HG03354 (cell line): ENCODE data around the gene PYGB.

ENCODE experiments used
- ATAC-seq: cut with Tn5 transposase; IDR thresholded peaks from one replicate; pipeline ENCODE4 v1.9.1; 2021; ENCODE audit warnings: mild to moderate bottlenecking; ENCODE audit not compliant: unreplicated experiment, poor library complexity, severe bottlenecking

The PYGB gene

GRCh38 chr20:25245461-25245860 is 2.4 kb upstream of the PYGB start:
- ATAC-seq = no peak

GRCh38 chr20:25246182-25246999 is 1.5 kb upstream of the PYGB start:
- ATAC-seq = peak; percentile 43

DNA sequence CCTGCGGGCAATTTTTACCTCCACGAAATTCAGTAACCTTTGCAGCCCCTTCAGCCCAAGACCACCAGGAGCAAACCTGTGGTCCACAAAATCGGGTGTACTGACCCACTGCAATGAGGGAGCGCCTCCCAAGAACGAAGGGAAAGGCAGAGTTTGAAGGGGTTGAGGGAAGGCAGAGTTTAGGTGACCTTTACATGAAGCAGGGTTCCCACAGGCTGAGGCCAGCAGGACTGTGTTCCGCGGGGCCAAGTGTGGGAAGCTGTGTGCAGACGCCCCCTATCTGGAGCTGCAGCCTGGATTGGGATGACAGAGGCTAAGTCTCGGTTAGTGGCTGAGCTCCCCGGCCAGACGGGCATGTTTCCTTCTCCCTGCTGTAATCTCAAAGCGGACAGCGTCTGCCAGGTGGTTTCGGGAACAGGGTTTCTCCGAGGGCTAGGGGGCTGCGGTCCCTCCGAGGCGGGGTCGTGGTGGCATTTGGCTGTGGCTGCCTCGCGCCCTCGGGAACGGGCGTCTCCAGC is 826 bp upstream of the PYGB start:
- no peak for ATAC-seq

DNA sequence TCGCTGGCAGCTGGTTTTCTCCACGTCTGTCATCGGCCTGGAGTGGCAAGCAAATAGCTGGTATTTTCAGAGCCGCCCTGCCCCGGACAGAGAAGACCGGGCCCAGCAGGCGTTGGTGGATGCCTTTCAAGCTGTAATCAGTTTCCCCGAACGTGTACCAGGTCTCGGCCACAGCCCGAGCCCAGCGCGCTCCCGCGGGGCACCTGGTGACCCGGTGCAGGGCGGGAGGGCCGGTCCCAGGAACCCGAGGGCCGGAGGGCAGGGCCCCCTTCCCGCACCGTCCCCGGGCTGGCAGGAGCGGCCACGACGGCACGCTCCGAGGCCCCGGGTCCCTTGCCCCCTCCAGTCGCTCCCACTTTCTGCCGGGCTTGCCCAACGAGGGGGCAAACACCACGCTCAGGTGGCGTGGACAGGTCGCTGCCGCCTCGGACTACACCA is 348 bp upstream of the PYGB start:
- peak; percentile 31 for ATAC-seq

DNA sequence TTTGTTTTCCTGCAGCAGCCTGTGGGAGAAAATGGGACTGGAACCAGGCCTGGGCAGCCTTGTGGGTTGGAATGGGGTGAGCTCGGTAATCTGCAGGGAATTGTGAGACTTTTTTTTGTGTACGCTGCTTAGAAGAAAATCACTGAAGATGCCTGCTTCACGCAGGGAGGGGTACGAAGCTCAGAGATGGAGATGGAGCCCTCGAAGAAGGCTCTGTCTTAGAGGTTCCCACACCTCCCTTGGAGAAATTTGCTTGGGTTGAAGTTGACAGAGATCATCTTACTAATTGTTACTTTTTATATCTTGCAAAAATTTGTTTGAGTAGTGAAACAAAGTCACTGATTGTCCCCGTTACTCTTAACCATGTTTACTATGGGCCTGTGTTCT is 894 bp downstream of the PYGB start:
- ATAC-seq = no peak

DNA sequence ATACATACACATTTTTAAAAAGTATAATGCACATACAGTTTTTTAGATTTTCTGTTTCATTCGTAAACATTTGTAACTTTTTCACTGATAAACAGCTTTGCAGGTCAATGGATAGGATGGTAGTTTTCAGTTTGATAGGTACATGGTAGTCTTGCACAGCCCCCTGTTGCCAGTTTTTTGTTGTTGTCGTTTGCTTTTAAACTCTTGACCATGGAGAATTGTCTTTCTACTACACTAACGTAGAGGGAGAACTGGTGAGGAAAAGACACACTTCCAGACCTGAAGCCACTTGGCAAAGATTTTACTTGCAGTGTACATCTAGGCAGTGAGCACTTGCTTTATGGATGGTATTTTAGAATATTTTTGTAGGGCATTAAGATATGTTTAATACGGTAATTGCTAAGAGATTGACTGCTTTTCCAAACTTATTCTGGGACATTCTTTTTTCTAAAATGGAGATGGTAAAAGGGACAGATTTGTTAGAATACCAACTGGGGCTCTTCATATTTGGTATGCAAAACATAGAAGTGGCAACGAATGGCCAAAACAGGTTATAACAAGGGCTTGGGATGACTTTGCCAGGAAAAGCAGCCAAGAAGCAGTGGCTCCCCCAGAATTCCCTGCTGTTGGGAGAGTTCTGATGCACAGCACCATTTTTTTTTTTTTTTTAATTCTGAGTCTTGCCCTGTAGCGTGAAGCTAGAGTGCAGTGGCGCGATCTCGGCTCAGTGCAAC is 1.5 kb downstream of the PYGB start:
- no peak for ATAC-seq

DNA sequence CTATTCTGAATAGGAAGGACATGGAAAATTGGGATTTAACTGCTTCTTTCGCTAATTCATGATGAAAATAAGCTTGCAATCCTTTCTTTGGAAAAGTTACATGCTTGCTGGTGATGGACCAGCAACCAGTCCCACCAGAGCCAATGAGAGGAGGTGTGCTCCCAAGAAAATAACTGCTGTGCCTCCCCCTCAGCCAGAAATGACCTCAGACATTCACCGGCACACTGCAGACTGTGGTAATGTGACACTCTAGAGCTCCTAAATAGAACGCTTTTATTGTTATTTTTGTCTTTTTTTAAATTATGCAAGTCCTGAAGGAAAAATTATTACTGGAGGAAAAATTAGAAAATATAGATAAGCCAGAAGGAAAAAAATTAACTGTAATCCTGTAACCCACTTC is 2.6 kb downstream of the PYGB start:
- no peak for ATAC-seq

DNA sequence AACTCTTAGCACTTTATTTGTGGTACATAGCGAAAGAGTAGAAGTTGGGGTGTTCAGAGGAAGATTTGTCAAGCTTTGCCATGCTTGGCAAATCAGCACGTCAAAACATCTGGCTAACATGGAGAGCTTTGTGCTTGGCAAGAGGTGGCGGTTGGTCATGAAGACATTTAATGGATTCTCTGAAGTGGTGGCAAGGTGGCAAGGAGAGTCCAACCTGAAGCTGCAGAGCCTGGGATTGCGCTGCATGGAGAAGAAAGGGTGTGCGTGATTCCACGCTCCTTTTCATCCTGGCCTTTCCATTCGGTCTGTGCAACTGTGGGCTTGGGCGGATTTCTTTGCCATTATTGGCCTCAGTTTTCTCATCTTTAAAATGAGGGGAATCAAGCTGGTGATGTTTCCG is 3.1 kb downstream of the PYGB start:
- no peak for ATAC-seq

DNA sequence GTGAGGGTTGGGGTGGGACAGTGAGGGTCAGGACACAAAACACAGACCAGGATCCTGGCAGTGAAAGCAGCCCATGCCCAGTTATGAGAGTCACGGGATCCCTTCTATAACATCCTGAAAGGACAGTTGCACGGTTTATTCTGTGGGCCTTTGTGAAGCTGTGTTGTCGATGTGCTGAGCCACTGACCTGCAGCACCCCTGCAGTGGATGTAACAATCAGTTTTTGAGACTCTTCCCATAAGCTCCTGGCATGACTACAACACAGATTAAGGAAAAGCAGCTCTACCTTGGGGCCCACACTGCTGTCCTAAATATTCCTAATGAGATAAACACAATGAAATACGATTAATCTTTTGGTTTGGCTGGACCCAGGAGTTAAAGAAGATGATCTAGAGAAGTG is 3.7 kb downstream of the PYGB start:
- ATAC-seq = no peak

DNA sequence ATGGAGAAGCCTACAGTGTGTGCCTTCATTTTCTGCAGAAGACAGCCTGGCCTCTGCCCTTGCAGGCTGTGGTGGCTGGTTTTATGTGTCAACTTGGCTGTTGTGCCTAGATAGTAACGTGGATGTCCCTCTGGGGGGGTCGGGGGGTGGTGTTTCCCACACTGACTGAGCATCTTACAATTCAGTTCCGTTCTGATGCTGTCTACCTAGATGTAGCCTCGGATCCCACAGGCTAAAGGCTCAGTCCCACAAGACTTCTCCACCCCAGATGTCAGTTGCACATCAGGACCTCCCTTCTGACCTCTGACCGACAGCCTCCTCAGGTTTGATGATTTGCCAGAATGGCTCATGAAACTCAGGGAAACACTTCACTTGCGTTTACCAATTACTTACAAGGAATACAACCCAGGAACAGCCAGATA is 4.4 kb downstream of the PYGB start:
- ATAC-seq = no peak

DNA sequence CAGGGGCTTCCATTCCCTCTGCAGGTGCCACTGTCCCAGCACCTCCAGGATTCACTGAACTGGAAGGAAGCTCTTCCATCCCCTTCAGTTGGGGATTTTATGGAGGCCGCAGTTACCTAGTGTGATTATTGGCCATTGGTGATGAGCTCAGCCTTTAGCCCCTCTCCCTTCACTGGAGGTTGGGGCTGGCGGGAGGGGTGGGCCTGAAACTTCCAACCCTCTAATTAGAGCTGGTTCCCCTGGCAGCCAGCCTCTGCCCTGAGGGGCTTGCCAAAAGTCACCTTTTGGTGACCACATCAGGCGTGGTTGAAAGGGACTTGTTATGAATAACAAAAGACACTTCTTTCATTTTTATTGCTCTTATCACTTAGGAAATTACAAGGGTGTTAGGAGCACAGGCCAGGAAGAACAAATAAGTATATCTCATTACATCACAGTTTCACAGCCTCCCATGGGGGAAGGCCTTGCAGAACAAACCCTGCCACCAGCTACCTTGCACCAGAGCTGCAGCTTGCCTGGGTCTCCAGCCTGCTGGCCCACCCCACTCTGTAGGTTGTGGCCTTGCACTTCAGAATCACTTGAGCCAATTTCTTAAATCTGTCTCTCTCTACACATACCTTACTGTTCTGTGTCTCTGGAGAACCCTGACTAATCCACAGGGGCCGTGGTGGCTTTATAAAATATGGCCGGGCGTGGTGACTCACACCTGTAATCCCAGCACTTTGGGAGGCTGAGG is 5.0 kb downstream of the PYGB start:
- no peak for ATAC-seq

- ATAC-seq = no peak
These were observed 5.9 kb downstream of the PYGB start for GRCh38 chr20:25253606-25254275.

DNA sequence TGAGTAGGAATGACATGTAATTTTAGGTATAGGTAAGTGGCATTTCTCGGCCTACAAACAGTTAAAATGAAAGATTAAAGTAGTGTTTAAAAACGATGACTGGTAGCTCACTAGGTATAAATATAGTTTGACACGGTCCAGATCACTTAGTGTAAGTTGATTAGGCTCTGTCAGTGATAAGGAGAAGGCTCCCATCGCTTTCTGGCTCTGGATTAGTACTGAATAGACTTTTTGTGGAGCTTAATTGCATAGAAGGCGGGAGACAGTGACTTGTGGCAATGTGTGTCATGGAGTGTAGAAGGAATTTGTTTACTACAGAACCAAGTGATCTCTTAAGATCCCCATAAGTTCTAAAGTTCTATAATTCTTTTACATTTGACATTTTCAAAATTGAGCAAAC is 6.7 kb downstream of the PYGB start:
- ATAC-seq = no peak

DNA sequence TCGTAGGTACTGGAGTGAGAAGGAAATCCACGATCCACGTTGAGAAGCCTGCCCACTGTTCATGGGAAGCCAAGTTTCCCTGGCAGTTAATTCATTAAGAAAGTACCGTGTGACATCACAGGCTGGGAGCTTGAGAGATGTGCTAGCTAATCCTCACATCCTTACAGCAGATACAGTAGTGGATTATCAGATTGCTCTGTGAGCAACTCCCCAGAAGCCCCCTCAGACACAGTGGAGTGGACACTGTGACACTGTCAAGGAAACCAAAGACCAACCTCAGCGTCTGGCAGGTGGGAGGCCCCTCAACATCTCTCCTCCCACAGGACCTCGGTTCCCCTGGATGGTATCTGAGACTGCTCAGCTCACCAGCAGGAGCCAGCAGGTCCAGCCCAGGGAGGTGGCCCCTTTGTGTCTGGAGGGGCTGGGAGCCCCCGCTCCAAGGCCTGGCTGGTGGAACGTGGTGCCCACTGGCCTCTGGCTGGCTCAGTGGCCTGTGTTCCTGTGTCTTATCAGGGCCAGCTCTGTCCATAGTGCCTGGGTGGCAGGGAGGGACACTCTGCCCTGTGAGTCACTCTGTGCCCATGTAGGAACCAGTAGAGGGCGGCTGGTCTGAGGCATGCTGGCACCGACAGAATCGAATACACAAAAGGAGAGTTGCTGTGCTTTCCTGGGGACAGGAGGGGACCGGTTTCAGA is 7.2 kb downstream of the PYGB start:
- ATAC-seq = no peak

- ATAC-seq = no peak
These were observed 8.5 kb downstream of the PYGB start for GRCh38 chr20:25256226-25256859.

DNA sequence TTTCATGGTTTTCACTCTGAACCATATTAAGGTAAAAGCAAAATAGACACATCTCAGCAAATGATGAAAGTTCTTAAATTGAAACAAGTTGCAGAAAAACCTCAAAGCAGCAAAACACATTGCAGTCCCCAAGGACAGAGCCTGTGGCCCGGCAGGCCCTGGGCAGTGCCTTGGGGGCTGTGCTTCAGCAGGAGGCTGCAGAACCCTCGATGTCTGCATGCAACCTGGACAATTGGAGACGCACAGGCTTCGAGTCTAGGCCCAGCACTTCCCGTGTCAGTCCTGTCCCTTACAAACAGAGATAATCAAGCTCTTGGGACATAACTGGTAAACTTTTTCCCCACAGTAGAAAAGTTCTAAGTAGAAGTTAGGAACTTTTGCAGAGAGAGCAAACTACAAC is 9.2 kb downstream of the PYGB start:
- no peak for ATAC-seq

DNA sequence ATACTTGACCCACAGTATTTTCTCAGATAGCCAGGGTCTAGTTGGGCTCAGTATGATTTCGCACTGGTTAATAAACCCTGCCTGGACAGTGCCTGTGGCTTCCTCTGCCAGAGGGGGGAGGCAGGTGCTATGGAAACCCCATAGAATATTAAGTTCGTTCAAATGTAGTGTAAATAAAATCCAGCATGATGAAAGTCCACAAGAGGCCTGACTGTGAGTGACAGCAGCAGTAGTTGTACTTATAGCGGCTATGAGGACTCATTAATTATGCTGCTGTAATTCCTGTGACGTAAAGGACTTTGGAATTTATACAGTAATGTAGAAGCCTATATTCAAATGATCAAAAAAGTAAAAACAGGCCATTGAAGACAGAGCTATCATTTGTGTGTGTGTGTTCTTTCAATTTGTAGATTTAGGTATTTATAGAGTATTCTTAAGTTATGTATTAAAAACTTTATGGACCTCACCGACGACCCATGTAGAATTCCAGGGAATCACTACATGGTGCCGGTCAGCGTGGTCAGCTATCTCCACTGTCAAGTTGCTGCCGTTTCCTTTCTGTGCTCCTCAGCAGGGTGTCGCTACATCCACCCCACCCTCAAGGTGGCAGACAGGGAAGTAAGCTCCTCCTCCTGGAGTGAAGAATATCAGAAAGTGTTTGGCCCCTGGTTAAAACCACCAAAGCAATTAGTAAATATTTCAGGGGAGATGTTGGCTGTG is 10.0 kb downstream of the PYGB start:
- ATAC-seq = no peak

DNA sequence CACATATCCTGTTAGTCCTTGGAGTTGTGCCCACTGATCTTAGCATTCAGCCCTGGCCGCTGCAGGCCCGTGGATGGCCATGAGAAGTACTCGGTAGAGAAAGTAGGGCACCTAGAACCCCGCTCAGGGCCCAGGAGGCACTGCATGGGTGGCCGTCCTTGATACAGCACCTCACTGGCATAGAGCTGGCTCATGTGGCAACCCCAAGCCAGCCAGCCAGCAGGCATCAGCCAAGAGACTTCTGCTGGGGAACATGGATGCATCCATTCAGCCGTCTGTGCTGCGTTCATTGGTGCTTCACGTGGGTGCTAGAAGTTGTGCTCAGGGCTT is 10.6 kb downstream of the PYGB start:
- ATAC-seq = no peak
